Ascending aorta (tissue), 2 donors: ENCODE measurements around the gene LMBR1. TPM values are rescaled to one million over a fixed set of nuclear protein-coding genes. Genes with fewer than 3 reads are reported as not detected.
"Not testable (repeated sequence)": the region's sequence is repeated elsewhere in the genome, so short reads cannot be mapped to it uniquely, and the experiment has no call there.

Experiments
- DNase-seq, 2 donors: peaks; one replicate each; pipeline ENCODE4 v3.0.0-alpha.2; 2019; ENCODE audit warnings: low spot score in 2 of 2
- H3K27ac ChIP-seq, 2 donors: fragments of 200-600 bp; sonication (generic); one replicate each; pipeline ENCODE4 v1.5.1; 2016 to 2017; ENCODE audit warnings: mild to moderate bottlenecking in 1 of 2
- H3K27me3 ChIP-seq: fragments of 200-600 bp; sonication (generic); one replicate; pipeline ENCODE4 v1.5.1; 2017
- H3K36me3 ChIP-seq, 2 donors: fragments of 200-600 bp; sonication (generic); one replicate each; pipeline ENCODE4 v1.5.1; 2016
- H3K4me1 ChIP-seq, 2 donors: fragments of 200-600 bp; sonication (generic); one replicate each; pipeline ENCODE4 v1.5.1; 2016 to 2017; ENCODE audit warnings: mild to moderate bottlenecking in 1 of 2
- H3K4me3 ChIP-seq, 2 donors: fragments of 200-600 bp; sonication (generic); one replicate each; pipeline ENCODE4 v1.5.1; 2016 to 2017; ENCODE audit warnings: mild to moderate bottlenecking in 1 of 2
- H3K9me3 ChIP-seq, 2 donors: fragments of 200-600 bp; sonication (generic); one replicate each; pipeline ENCODE4 v1.5.1; 2016
- intact Hi-C: fragments of 100-400 bp; cut with DNase I; formaldehyde crosslinking; loops from one replicate; pipeline ENCODE4 v1.15.1; 2023
- total RNA-seq: library from RNA; depleted of rRNA; stranded (reverse); fragments of >200 nt; gene quantifications from one replicate; pipeline ENCODE4 v1.1.0, GENCODE V29; 2016
- TF ChIP-seq, protein P1 (sequence below), 3 experiments: fragments of 200-600 bp in 2 of 3; fragments of 450-650 bp in 1 of 3; sonication (generic) in 2 of 3; IDR thresholded peaks; one replicate each; pipeline ENCODE4 v1.5.1; 2016 to 2019; ENCODE audit warnings: antibody characterized with exemption in 3 of 3, mild to moderate bottlenecking in 1 of 3, moderate library complexity in 1 of 3

Gene LMBR1
- total RNA-seq, 1 donor from 2014 or later: 14.8 TPM

DNA sequence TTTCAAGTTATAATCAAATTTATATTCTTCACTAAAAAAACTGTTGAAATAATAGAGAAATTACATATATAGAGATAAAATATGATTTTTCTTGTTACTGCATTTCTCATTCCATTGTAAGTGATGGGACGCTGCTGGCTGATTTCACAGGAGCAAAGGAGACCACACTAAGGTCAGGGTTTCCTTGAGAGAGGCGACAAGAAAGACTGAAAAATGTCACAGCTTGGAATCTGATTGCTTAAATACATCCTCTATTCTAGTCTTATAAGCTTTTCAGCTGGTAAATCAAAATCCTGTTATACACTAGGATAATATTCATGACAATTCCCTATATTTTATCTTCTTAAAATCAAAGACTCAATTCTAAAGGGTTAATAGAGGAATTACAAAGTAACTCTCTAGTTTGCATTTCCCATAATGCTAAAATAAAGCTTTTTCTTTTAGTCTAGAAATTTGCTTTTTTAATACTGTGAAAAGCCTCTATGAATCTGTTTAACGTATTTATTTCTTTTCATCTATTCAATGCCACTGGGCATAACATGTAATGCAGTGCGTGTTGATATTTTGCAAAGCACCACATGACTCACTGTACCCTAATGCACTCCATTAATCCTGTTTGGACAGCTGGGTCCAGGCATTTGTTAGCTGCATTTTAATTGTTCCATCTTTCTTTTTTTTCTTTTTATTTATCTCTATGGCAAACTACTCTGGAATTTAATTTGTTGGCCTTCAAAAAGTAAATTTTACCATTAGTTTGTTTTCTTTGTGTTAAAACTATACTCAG, 170.7 kb downstream of the LMBR1 start:
- H3K27ac ChIP-seq: no peak overlapping the region
- H3K4me1 ChIP-seq: no peaks in the 10 kb centered on the region
- TF ChIP-seq, protein P1, sequence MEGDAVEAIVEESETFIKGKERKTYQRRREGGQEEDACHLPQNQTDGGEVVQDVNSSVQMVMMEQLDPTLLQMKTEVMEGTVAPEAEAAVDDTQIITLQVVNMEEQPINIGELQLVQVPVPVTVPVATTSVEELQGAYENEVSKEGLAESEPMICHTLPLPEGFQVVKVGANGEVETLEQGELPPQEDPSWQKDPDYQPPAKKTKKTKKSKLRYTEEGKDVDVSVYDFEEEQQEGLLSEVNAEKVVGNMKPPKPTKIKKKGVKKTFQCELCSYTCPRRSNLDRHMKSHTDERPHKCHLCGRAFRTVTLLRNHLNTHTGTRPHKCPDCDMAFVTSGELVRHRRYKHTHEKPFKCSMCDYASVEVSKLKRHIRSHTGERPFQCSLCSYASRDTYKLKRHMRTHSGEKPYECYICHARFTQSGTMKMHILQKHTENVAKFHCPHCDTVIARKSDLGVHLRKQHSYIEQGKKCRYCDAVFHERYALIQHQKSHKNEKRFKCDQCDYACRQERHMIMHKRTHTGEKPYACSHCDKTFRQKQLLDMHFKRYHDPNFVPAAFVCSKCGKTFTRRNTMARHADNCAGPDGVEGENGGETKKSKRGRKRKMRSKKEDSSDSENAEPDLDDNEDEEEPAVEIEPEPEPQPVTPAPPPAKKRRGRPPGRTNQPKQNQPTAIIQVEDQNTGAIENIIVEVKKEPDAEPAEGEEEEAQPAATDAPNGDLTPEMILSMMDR (IDR thresholded peaks at IDR 0.05): no peak

DNA sequence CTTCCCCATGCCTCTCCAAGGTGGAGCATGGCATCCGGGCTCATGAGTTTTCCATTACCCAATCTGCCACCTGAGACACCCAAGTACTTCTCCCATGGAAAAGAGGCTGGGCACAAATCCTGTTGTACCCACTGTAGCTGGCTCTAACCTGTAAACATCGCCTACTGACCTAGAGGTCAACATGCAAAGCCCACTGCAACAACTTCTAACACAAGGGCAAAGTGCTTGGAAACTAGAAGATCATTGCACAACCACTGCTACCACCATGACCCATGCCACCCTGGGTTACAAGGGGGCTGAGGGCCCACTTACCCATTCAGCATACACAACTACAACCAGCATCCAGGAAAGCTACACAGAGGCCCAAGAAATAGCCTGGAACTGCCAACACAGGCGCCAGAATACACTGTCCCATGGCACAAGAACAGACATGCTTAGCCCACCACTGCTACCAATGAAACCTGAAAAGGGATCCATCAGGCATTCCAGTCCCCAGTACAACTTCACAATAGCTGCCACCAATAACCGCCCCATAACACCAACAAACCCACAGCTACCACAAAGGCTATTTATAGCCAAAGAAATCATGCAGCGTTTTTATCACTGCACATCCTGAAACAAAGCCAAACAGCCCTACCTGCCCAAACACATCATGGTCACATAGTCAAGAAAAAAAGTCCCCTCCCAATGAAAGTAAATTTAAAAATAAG, 189.1 kb downstream of the LMBR1 start:
- no peaks in the 10 kb centered on the region for H3K27me3 ChIP-seq
- DNase-seq: no peak
- peaks cover 4 to 12% of the 10 kb centered on the region in 2 donors for H3K36me3 ChIP-seq
- H3K4me3 ChIP-seq: no peak overlapping the region
- H3K27ac ChIP-seq: no peak overlapping the region
- no peaks in the 10 kb centered on the region for H3K4me1 ChIP-seq
- peaks cover 4 to 10% of the 10 kb centered on the region in 2 donors for H3K9me3 ChIP-seq
- TF ChIP-seq, protein P1 (IDR thresholded peaks at IDR 0.05): no peak
- intact Hi-C loops: no loop called here

More for the DNA sequence above, 170.7 kb downstream of the LMBR1 start:
- Histone ChIP-seq H3K27me3 (no peaks in the 10 kb centered on the region), H3K4me3 (no peak overlapping the region), H3K9me3 (no peaks in the 10 kb centered on the region), H3K36me3 (peaks cover 0 to 8% of the 10 kb centered on the region in 2 donors)
- intact Hi-C loops: no loop called here
- no peak for DNase-seq

DNA sequence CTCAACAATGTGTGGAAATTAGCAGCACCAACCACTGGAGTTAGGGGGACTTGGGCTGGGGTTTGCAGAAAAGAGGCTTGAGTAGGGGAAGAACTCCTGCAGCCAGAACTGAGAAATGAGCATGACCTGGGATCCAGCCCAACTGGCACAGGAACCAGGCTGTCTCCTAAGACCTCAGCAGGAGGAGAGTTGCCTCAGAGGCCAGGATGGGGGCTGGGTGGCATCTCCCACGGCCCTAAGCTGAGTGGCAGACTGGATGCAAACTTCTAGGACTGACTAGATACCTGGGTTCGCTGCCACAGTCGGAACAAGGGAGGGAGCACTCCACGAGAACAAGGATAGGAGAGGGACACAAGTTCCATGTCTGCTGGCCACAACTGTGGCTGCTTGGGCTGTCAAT, 189.8 kb downstream of the LMBR1 start:
- no peaks in the 10 kb centered on the region for H3K4me1 ChIP-seq
- H3K9me3 ChIP-seq: peaks cover 4 to 5% of the 10 kb centered on the region in 2 donors
- TF ChIP-seq, protein P1 (IDR thresholded peaks at IDR 0.05): no peak
- intact Hi-C loops: no loop called here
- H3K27me3 ChIP-seq: no peaks in the 10 kb centered on the region
- no peak overlapping the region for H3K4me3 ChIP-seq
- no peak for DNase-seq
- H3K27ac ChIP-seq: no peak overlapping the region
- H3K36me3 ChIP-seq: peaks cover 0 to 8% of the 10 kb centered on the region in 2 donors

DNA sequence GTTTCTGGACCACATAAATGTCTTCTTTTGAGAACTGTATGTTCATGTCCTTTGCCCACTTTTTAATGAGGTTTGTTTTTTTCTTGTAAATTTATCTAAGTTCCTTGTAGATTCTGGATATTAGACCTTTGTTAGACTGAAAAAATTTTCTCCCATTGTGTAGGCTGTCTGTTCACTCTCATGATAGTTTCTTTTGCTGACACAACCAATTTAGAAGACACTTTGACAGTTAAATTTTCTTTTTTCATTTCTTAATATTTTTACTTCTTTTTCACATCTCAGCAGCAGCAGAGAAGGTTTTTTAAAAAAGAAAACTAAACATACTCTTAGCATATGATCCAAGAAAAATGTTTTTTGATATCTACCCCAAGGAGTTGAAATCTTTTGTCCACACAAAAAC, 190.6 kb downstream of the LMBR1 start:
- H3K27me3 ChIP-seq: no peaks in the 10 kb centered on the region
- H3K4me3 ChIP-seq: no peak overlapping the region
- peaks cover 1 to 8% of the 10 kb centered on the region in 2 donors for H3K9me3 ChIP-seq
- TF ChIP-seq, protein P1 (IDR thresholded peaks at IDR 0.05): no peak
- H3K27ac ChIP-seq: no peak overlapping the region
- H3K36me3 ChIP-seq: peaks cover 0 to 8% of the 10 kb centered on the region in 2 donors
- no peak for DNase-seq
- intact Hi-C loops: no loop called here
- H3K4me1 ChIP-seq: no peaks in the 10 kb centered on the region

DNA sequence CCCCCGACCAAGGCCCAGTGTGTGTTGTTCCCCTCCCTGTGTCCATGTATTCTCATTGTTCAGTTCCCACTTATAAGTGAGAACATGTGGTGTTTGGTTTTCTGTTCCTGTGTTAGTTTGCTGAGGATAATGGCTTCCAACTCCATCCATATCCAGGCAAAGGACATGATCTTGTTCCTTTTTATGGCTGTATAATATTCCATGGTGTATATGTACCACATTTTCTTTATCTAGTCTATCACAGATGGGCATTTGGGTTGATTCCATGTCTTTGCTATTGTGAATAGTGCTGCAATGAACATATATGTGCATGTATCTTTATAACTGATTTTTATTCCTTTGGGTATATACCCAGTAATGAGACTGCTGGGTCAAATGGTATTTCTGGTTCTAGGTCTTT, 191.2 kb downstream of the LMBR1 start:
- not testable (repeated sequence) for H3K36me3 ChIP-seq

DNA sequence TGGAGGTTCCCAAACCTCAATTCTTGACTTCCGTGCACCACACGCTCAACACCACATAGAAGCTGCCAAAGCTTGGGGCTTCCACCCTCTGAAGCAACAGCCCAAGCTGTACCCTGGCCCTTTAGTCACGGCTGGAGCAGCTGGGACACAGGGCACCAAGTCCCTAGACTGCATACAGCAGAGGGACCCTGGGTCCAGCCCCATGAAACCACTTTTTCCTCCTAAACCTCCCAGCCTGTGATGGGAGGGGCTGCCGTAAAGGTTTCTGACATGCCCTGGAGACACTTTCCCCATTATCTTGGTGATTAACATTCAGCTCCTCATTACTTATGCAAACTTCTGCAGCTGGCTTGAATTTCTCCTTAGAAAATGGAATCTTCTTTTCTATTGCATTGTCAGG, 194.5 kb downstream of the LMBR1 start:
- intact Hi-C loops, H3K36me3 ChIP-seq, H3K4me1 ChIP-seq: not testable (repeated sequence)

More for the DNA sequence above, 191.2 kb downstream of the LMBR1 start:
- H3K4me3 ChIP-seq, H3K27ac ChIP-seq, H3K4me1 ChIP-seq, H3K27me3 ChIP-seq, intact Hi-C loops, DNase-seq, H3K9me3 ChIP-seq: not testable (repeated sequence)

DNA sequence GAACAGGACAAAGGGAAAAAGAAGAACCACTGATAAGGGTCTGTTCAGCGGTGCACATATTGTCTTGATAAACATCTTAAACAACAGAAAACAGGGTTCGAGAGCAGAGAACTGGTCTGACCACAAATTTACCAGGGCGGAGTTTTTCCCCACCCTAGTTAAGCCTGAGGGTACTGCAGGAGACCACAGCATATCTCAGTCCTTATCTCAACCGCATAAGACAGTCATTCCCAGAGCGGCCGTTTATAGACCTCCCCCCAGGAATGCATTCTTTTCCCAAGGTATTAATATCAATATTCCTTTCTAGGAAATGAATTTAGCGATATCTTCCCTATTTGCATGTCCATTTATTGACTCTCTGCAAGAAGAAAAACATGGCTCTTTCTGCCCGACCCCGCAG, 195.7 kb downstream of the LMBR1 start:
- DNase-seq, H3K36me3 ChIP-seq, H3K4me3 ChIP-seq, intact Hi-C loops, H3K4me1 ChIP-seq, H3K27ac ChIP-seq, H3K27me3 ChIP-seq: not testable (repeated sequence)
- peaks cover 0 to 16% of the 10 kb centered on the region in 2 donors for H3K9me3 ChIP-seq

More for the DNA sequence above, 194.5 kb downstream of the LMBR1 start:
- not testable (repeated sequence) for H3K4me3 ChIP-seq, H3K27me3 ChIP-seq, H3K27ac ChIP-seq, DNase-seq
- H3K9me3 ChIP-seq: peaks cover 0 to 16% of the 10 kb centered on the region in 2 donors
